ENCODE measurements around the gene NMS.

GRCh38 chr2:100460904-100461530, 9.3 kb upstream of the NMS start:
- TF ChIP-seq CTCF (IDR thresholded peaks at IDR 0.05; ENCODE audit: low read depth, low read length) (no peak), EZH2phosphoT487 (IDR thresholded peaks at IDR 0.05; ENCODE audit: low read depth) (no peak)

Data from OCI-LY3 (cell line).